Fibroblast of the aortic adventitia (primary cell): ENCODE results near the gene WNK1. TPM values are rescaled to one million over a fixed set of nuclear protein-coding genes. Genes with fewer than 3 reads are reported as not detected.

Experiments
- DNase-seq: peaks from one replicate; pipeline ENCODE4 v3.0.0-alpha.2; 2010; ENCODE audit warnings: low read depth
- H3K4me3 ChIP-seq: 2 replicates; pipeline ENCODE4 v1.5.1; 2011; ENCODE audit warnings: low read depth, mild to moderate bottlenecking, control low read depth, low read length, moderate library complexity
- total RNA-seq: library from RNA; depleted of rRNA; stranded (reverse); fragments of >200 nt; gene quantifications from 2 replicates; pipeline ENCODE4 v1.2.3, GENCODE V29; 2012; ENCODE audit warnings: low replicate concordance
- TF ChIP-seq, protein P1 (sequence below): IDR thresholded peaks from 2 replicates; pipeline ENCODE4 v1.5.1; 2011; ENCODE audit warnings: mild to moderate bottlenecking, low read length, control low read depth, inconsistent platforms; ENCODE audit not compliant: insufficient read depth

Gene WNK1
- total RNA-seq, 1 donor, result 91.7 TPM

GRCh38 chr12:817941-818600 is 65.7 kb downstream of the WNK1 start:
- no peak for DNase-seq
- TF ChIP-seq, protein P1, sequence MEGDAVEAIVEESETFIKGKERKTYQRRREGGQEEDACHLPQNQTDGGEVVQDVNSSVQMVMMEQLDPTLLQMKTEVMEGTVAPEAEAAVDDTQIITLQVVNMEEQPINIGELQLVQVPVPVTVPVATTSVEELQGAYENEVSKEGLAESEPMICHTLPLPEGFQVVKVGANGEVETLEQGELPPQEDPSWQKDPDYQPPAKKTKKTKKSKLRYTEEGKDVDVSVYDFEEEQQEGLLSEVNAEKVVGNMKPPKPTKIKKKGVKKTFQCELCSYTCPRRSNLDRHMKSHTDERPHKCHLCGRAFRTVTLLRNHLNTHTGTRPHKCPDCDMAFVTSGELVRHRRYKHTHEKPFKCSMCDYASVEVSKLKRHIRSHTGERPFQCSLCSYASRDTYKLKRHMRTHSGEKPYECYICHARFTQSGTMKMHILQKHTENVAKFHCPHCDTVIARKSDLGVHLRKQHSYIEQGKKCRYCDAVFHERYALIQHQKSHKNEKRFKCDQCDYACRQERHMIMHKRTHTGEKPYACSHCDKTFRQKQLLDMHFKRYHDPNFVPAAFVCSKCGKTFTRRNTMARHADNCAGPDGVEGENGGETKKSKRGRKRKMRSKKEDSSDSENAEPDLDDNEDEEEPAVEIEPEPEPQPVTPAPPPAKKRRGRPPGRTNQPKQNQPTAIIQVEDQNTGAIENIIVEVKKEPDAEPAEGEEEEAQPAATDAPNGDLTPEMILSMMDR, result no peak
- no peak overlapping the region for H3K4me3 ChIP-seq

- no peak overlapping the region for H3K4me3 ChIP-seq
- TF ChIP-seq, protein P1, result peak; percentile 29
- DNase-seq, result peak; percentile 30
Observed at GRCh38 chr12:818733-819132, 66.4 kb downstream of the WNK1 start.

GRCh38 chr12:820336-820735 is 68.0 kb downstream of the WNK1 start:
- H3K4me3 ChIP-seq, result no peak overlapping the region
- TF ChIP-seq, protein P1, result no peak
- DNase-seq, result no peak

DNA sequence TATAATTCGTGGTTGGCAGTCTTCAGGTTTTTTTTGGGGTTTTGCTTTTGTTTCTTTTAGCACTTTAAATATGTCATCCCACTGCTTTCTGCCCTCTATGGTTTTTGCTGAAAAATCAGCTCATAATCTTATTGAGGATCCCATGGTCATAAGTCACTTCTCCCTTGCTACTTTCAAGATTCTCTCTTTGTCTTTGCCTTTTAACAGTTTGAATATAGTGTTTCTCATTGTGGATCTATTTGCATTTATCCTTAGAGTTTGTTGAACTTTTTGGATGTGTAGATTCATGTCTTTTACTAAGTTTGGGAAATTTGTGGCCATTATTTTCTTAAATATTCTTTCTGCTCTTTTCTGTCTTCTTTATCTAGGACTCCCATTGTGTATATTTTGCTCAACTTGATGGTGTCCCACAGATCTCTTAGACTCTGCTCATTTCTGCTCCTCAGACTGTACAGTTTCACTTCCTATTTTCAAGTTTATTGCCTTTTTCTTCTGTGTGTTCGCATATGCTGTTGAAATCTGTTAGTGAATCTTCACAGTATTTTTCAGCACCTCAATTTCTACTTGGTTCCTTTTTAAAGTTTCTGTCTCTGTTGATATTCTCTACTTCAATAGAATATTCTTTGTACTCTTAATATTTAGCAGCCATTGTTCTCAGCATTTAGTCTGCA is 70.8 kb downstream of the WNK1 start:
- TF ChIP-seq, protein P1, result no peak
- H3K4me3 ChIP-seq, result no peak overlapping the region

DNA sequence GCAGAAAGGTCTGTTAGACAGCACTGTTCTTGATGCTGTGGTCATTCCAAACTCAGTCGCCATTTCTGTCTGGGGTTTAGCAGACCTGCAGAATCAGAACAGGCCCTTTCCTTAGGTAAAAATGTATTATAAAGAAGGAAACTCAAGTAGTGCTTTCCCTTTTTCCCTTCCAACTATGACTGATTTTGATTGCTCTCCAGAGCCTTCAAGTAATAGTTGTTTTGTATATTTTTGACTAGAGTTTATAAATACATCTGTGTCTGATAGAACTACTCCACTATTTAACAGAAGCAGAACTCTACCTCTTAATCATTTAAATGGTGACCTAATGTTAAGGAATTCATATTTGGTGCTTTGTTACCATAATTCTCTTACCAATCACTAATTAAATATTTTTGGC is 74.0 kb downstream of the WNK1 start:
- no peak overlapping the region for H3K4me3 ChIP-seq
- TF ChIP-seq, protein P1, result no peak
- DNase-seq, result no peak

More for the DNA sequence above, 70.8 kb downstream of the WNK1 start:
- DNase-seq, result no peak

DNA sequence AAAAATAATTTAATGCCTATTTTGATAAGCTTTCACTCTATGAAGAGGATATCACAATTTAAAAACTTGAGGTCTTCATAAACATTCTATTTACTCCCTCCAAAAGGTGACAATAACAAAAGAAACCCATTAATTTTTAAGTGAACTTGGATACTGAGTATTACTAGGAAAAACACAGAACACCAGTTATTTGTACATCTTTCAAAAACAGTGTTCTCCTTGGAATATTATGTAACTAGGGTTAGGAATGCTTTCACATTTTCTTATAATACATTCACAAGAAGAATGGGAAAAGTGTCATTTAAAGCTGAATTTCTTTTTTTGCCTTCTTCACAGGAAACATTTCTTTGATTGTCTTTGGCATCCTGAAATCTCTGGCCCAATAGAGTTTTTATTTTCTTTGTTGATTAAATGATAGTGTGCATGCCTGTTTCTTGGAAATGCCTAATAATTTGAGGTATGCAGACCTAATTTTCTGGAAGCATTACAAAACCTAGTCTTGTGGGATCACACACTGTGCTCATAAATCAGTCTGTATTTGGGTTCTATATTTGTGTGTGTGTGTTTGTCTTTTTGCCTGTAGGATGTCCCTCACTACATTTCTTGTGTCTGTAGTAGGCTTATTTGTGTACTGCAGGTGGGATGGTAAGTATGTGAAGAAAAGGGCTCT is 76.5 kb downstream of the WNK1 start:
- peak; percentile 61 for DNase-seq
- H3K4me3 ChIP-seq, result no peak overlapping the region
- TF ChIP-seq, protein P1, result no peak
